Keratinocyte (primary cell): ENCODE measurements around the gene CNKSR3. TPM values are rescaled to one million over a fixed set of nuclear protein-coding genes. Genes with fewer than 3 reads are reported as not detected.

Experiments
- DNase-seq: peaks from one replicate; pipeline ENCODE4 v3.0.0-alpha.2; 2011; ENCODE audit warnings: low read depth, missing footprints, low spot score
- FAIRE-seq: peaks from 2 replicates; lab custom pipeline; 2011; peaks lifted over from hg19 to GRCh38; lab: Jason Lieb, UNC
- H2AFZ ChIP-seq: 2 replicates; pipeline ENCODE4 v1.6.0; 2012; ENCODE audit warnings: low read length, control low read depth, inconsistent platforms; ENCODE audit not compliant: control insufficient read depth
- H3K27ac ChIP-seq: 2 replicates; pipeline ENCODE4 v1.5.1; 2011; ENCODE audit warnings: low read length; ENCODE audit not compliant: control insufficient read depth, insufficient read depth
- H3K27me3 ChIP-seq: 3 replicates; pipeline ENCODE4 v1.6.0; 2011; ENCODE audit warnings: low read length; ENCODE audit not compliant: control insufficient read depth, insufficient read depth; ENCODE audit errors: extremely low read depth
- H3K36me3 ChIP-seq, 2 experiments: 2 replicates in 1 of 2; 3 replicates in 1 of 2; pipeline ENCODE4 v1.5.1; 2011; ENCODE audit warnings: low read length in 2 of 2, mild to moderate bottlenecking in 1 of 2; ENCODE audit not compliant: control insufficient read depth in 2 of 2, insufficient read depth in 2 of 2; ENCODE audit errors: extremely low read depth in 1 of 2
- H3K4me1 ChIP-seq: 3 replicates; pipeline ENCODE4 v1.5.1; 2011; ENCODE audit warnings: low read length; ENCODE audit not compliant: control insufficient read depth, insufficient read depth; ENCODE audit errors: extremely low read depth
- H3K4me2 ChIP-seq: 3 replicates; pipeline ENCODE4 v1.6.0; 2011; ENCODE audit warnings: low read depth, low read length; ENCODE audit not compliant: control insufficient read depth, insufficient read depth; ENCODE audit errors: extremely low read depth
- H3K4me3 ChIP-seq, 3 experiments: fragments of 200-600 bp in 1 of 3; sonication (generic) in 1 of 3; 2 replicates in 2 of 3; 3 replicates in 1 of 3; pipeline ENCODE4 v1.5.1; 2011 to 2016; ENCODE audit warnings: low read length in 3 of 3, mild to moderate bottlenecking in 3 of 3, control low read depth in 2 of 3, inconsistent platforms in 1 of 3, low read depth in 1 of 3, mixed read lengths in 1 of 3, mixed run types in 1 of 3, moderate library complexity in 1 of 3; ENCODE audit not compliant: control insufficient read depth in 2 of 3, insufficient read depth in 2 of 3; ENCODE audit errors: extremely low read depth in 1 of 3
- H3K79me2 ChIP-seq: 2 replicates; pipeline ENCODE4 v1.6.0; 2012; ENCODE audit warnings: low read length; ENCODE audit not compliant: control insufficient read depth, insufficient read depth
- H3K9ac ChIP-seq: 3 replicates; pipeline ENCODE4 v1.6.0; 2011; ENCODE audit warnings: low read length; ENCODE audit not compliant: control insufficient read depth, insufficient read depth; ENCODE audit errors: extremely low read depth
- H3K9me1 ChIP-seq: 3 replicates; pipeline ENCODE4 v1.6.0; 2011; ENCODE audit warnings: low read length; ENCODE audit not compliant: control insufficient read depth, insufficient read depth; ENCODE audit errors: extremely low read depth
- H3K9me3 ChIP-seq: 2 replicates; pipeline ENCODE4 v1.5.1; 2012; ENCODE audit warnings: low read depth, low read length; ENCODE audit not compliant: control insufficient read depth
- H4K20me1 ChIP-seq: 3 replicates; pipeline ENCODE4 v1.6.0; 2011; ENCODE audit warnings: low read length; ENCODE audit not compliant: control insufficient read depth, insufficient read depth; ENCODE audit errors: extremely low read depth
- EZH2 ChIP-seq: IDR thresholded peaks from one replicate; pipeline ENCODE4 v1.6.1; 2012; ENCODE audit warnings: inconsistent platforms, mild to moderate bottlenecking, low read length, moderate library complexity
- dilution Hi-C: fragments of 300-500 bp; cut with MboI; formaldehyde crosslinking; loops from one replicate; pipeline ENCODE4 v1.7.0; 2020; ENCODE audit warnings: low sequenced_read_pairs; ENCODE audit not compliant: extremely low pct_ligation_motif_present
- polyA plus RNA-seq, 5 experiments: library from polyadenylated mRNA; depleted of rRNA in 3 of 5; stranded (reverse) in 3 of 5; stranded (forward) in 1 of 5; unstranded in 1 of 5; fragments of >200 nt; gene quantifications; 1 replicate in 1 of 5; 2 replicates in 3 of 5; 3 replicates in 1 of 5; pipeline versions ENCODE4 v1.2.1 to v1.2.3, GENCODE V29; 2011 to 2012; ENCODE audit warnings: missing spikeins in 2 of 5, low read depth in 1 of 5, low replicate concordance in 1 of 5
- TF ChIP-seq, protein P1 (sequence below), 3 experiments: IDR thresholded peaks in 1 of 3; conservative IDR thresholded peaks in 1 of 3; optimal IDR thresholded peaks in 1 of 3; 2 replicates in 2 of 3; 3 replicates in 1 of 3; pipeline versions ENCODE3 to v1.5.1; 2011; ENCODE audit warnings: low read length in 3 of 3, mild to moderate bottlenecking in 3 of 3, moderate library complexity in 2 of 3, control low read depth in 1 of 3, inconsistent platforms in 1 of 3; ENCODE audit not compliant: insufficient read depth in 2 of 3; ENCODE audit errors: extremely low read depth in 1 of 3

The CNKSR3 gene
- polyA plus RNA-seq, 1 donor (not counting 4 experiments of a cell fraction or from before 2014, with no cell fraction given) = 2.0 TPM

DNA sequence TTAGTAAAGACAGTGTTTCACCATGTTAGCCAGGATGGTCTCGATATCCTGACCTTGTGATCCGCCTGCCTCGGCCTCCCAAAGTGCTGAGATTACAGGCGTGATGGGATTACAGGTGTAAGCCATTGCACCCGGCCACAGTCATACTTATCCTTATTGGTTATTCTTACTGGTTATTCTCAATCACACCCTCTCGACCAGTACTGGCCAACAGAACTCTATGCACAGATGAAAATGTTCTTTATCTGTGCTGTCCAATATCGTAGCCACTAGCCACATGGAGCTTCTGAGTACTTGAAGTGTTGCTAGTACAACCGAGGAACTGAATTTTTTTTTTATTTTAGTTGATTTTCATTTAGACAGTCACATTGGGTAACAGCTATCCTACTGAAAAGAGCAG is 63.5 kb downstream of the CNKSR3 start:
- FAIRE-seq (no peak), DNase-seq (no peak)
- Histone ChIP-seq H2AFZ (no peak overlapping the region), H3K36me3 (no peaks in the 10 kb centered on the region), H3K9ac (no peak overlapping the region), H3K4me1 (no peaks in the 10 kb centered on the region), H3K27me3 (no peaks in the 10 kb centered on the region), H3K27ac (no peak overlapping the region), H3K79me2 (no peaks in the 10 kb centered on the region), H3K9me3 (no peaks in the 10 kb centered on the region), H3K9me1 (no peaks in the 10 kb centered on the region), H3K4me2 (no peak overlapping the region), H3K4me3 (no peak overlapping the region), H4K20me1 (no peaks in the 10 kb centered on the region)
- TF ChIP-seq, protein P1, sequence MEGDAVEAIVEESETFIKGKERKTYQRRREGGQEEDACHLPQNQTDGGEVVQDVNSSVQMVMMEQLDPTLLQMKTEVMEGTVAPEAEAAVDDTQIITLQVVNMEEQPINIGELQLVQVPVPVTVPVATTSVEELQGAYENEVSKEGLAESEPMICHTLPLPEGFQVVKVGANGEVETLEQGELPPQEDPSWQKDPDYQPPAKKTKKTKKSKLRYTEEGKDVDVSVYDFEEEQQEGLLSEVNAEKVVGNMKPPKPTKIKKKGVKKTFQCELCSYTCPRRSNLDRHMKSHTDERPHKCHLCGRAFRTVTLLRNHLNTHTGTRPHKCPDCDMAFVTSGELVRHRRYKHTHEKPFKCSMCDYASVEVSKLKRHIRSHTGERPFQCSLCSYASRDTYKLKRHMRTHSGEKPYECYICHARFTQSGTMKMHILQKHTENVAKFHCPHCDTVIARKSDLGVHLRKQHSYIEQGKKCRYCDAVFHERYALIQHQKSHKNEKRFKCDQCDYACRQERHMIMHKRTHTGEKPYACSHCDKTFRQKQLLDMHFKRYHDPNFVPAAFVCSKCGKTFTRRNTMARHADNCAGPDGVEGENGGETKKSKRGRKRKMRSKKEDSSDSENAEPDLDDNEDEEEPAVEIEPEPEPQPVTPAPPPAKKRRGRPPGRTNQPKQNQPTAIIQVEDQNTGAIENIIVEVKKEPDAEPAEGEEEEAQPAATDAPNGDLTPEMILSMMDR (optimal IDR thresholded peaks at IDR 0.05 in 1 of 3, IDR thresholded peaks at IDR 0.05 in 1 of 3, conservative IDR thresholded peaks at IDR 0.05 in 1 of 3; ENCODE audit: extremely low read depth in 1 of 3, insufficient read depth in 2 of 3, low read length in 3 of 3) = no peak
- TF ChIP-seq EZH2 = no peak
- dilution Hi-C loops = no loop called here

DNA sequence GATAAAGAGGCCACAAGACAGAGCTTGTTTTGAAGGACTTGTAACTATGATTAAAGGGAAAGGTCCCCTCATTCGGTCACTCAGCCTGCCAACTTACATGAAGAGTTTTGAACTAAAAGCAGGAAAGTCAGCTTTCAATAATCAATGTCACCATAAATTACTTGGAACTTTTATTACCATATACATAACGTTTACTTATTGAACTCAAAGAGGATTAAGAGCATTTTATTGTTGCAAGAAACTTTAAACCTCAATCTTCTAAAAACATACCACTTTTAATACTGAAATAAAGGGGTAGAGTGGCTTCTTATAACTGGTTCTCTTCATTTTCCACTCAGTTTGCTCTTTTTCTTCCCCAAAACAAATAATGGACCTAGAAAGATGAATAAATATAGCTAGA is 65.1 kb downstream of the CNKSR3 start:
- Histone ChIP-seq H3K9ac (no peak overlapping the region), H3K4me2 (no peak overlapping the region), H3K27ac (no peak overlapping the region), H3K36me3 (no peaks in the 10 kb centered on the region), H3K27me3 (no peaks in the 10 kb centered on the region), H3K4me1 (no peaks in the 10 kb centered on the region), H3K4me3 (no peak overlapping the region), H2AFZ (no peak overlapping the region), H3K9me3 (no peaks in the 10 kb centered on the region), H3K9me1 (no peaks in the 10 kb centered on the region), H3K79me2 (no peaks in the 10 kb centered on the region), H4K20me1 (no peaks in the 10 kb centered on the region)
- DNase-seq (no peak), FAIRE-seq (no peak)
- dilution Hi-C loops = no loop called here
- TF ChIP-seq, protein P1 (optimal IDR thresholded peaks at IDR 0.05 in 1 of 3, IDR thresholded peaks at IDR 0.05 in 1 of 3, conservative IDR thresholded peaks at IDR 0.05 in 1 of 3; ENCODE audit: extremely low read depth in 1 of 3, insufficient read depth in 2 of 3, low read length in 3 of 3) = no peak
